Measurements from ENCODE around the gene PLXNA4. TPM values are rescaled to one million over a fixed set of nuclear protein-coding genes. Genes with fewer than 3 reads are reported as not detected.

PLXNA4 gene
- total RNA-seq, 1 experiment from 2014 or later, result 0.10 TPM

- POLR2A ChIA-PET, result no interaction called here
- BruUV-seq (replicated peaks), result no TSS peak
- Histone ChIP-seq H3K36me3 (ENCODE audit: control insufficient read depth, insufficient read depth, low read length) (no peaks in the 10 kb centered on the region), H3K27me3 (ENCODE audit: control insufficient read depth, insufficient read depth, low read length) (no peaks in the 10 kb centered on the region), H3K27ac (ENCODE audit: low read length) (no peak overlapping the region), H3K4me1 (ENCODE audit: control insufficient read depth, insufficient read depth, low read length) (no peaks in the 10 kb centered on the region), H3K4me3 (ENCODE audit: low read depth in 2 of 2, low read length in 2 of 2) (no peak overlapping the region), H3K9me3 (ENCODE audit: control insufficient read depth, insufficient read depth, low read depth, low read length) (no peaks in the 10 kb centered on the region)
- intact Hi-C loops (cut with micrococcal nuclease; ENCODE audit: unreplicated experiment), result no loop called here
- DNase-seq (ENCODE audit: low read depth, low spot score) (no peak), ATAC-seq (no peak)
- CTCF ChIA-PET, result no interaction called here
- in situ Hi-C loops (cut with HindIII; ENCODE audit: low pct_unique_long_range_greater_than_20kb, low sequenced_read_pairs), result no loop called here
- TF ChIP-seq TCF7L2 (IDR thresholded peaks at IDR 0.05; ENCODE audit: low read depth, low read length) (no peak), REST (IDR thresholded peaks at IDR 0.05; ENCODE audit: insufficient read depth in 1 of 2, low read depth in 2 of 2, low read length in 1 of 2) (no peak), SIN3A (IDR thresholded peaks at IDR 0.05; ENCODE audit: borderline replicate concordance, insufficient read depth, low read depth, low read length) (no peak), CTCF (IDR thresholded peaks at IDR 0.05) (no peak), POLR2AphosphoS5 (IDR thresholded peaks at IDR 0.05; ENCODE audit: low read depth, low read length) (no peak)
Measured at GRCh38 chr7:132622081-132622480, 45.8 kb upstream of the PLXNA4 start.

- in situ Hi-C loops (cut with HindIII; ENCODE audit: low pct_unique_long_range_greater_than_20kb, low sequenced_read_pairs), result no loop called here
- H3K27ac ChIP-seq (ENCODE audit: low read length), result no peak overlapping the region
- H3K27me3 ChIP-seq (ENCODE audit: control insufficient read depth, insufficient read depth, low read length), result peaks cover 2% of the 10 kb centered on the region; the same call in 1 of the 2 replicates
- POLR2A ChIA-PET, result no interaction called here
- no peaks in the 10 kb centered on the region for H3K4me1 ChIP-seq (ENCODE audit: control insufficient read depth, insufficient read depth, low read length)
- no peaks in the 10 kb centered on the region for H3K36me3 ChIP-seq (ENCODE audit: control insufficient read depth, insufficient read depth, low read length)
- no peak for DNase-seq (ENCODE audit: low read depth, low spot score)
- no peak overlapping the region for H3K4me3 ChIP-seq (ENCODE audit: low read depth in 2 of 2, low read length in 2 of 2)
- CTCF ChIA-PET, result no interaction called here
- no peak for ATAC-seq
- no peaks in the 10 kb centered on the region for H3K9me3 ChIP-seq (ENCODE audit: control insufficient read depth, insufficient read depth, low read depth, low read length)
- BruUV-seq (replicated peaks), result no TSS peak
- intact Hi-C loops (cut with micrococcal nuclease; ENCODE audit: unreplicated experiment), result no loop called here
- TF ChIP-seq SIN3A (IDR thresholded peaks at IDR 0.05; ENCODE audit: borderline replicate concordance, insufficient read depth, low read depth, low read length) (no peak), CTCF (IDR thresholded peaks at IDR 0.05) (no peak), REST (IDR thresholded peaks at IDR 0.05; ENCODE audit: insufficient read depth in 1 of 2, low read depth in 2 of 2, low read length in 1 of 2) (no peak), POLR2AphosphoS5 (IDR thresholded peaks at IDR 0.05; ENCODE audit: low read depth, low read length) (no peak), TCF7L2 (IDR thresholded peaks at IDR 0.05; ENCODE audit: low read depth, low read length) (no peak)
Measured at GRCh38 chr7:132619967-132620366, 43.7 kb upstream of the PLXNA4 start.

All from Panc1 (cell line).